Ishikawa (cell line): ENCODE results near the gene ADAM33.

Experiments used
- CEBPB ChIP-seq: IDR thresholded peaks from 2 replicates; pipeline ENCODE4 v1.6.1; 2012
- CREB1 ChIP-seq: IDR thresholded peaks from 2 replicates; pipeline ENCODE4 v1.6.1; 2012; ENCODE audit warnings: low read depth
- EGR1 ChIP-seq: IDR thresholded peaks from 2 replicates; pipeline ENCODE4 v1.6.1; 2012
- EP300 ChIP-seq: IDR thresholded peaks from 2 replicates; pipeline ENCODE4 v1.6.1; 2012; ENCODE audit warnings: borderline replicate concordance
- FOXM1 ChIP-seq: IDR thresholded peaks from 2 replicates; pipeline ENCODE4 v1.6.1; 2012; ENCODE audit warnings: low read depth, borderline replicate concordance
- NFIC ChIP-seq: IDR thresholded peaks from 2 replicates; pipeline ENCODE4 v1.6.1; 2012
- RAD21 ChIP-seq: IDR thresholded peaks from 2 replicates; pipeline ENCODE4 v1.6.1; 2012; ENCODE audit warnings: low read depth
- TAF1 ChIP-seq: IDR thresholded peaks from 2 replicates; pipeline ENCODE4 v1.6.1; 2012; ENCODE audit warnings: low read depth, mild to moderate bottlenecking
- TEAD4 ChIP-seq: IDR thresholded peaks from 2 replicates; pipeline ENCODE4 v1.6.1; 2012
- YY1 ChIP-seq: IDR thresholded peaks from 2 replicates; pipeline ENCODE4 v1.6.1; 2012; ENCODE audit warnings: low read depth
- ZBTB7A ChIP-seq: IDR thresholded peaks from 2 replicates; pipeline ENCODE4 v1.6.1; 2012; ENCODE audit warnings: low read depth
- TF ChIP-seq, protein P1 (sequence below): IDR thresholded peaks from 2 replicates; pipeline ENCODE4 v1.6.1; 2012; ENCODE audit warnings: low read depth, mild to moderate bottlenecking
- TF ChIP-seq, protein P2 (sequence below): IDR thresholded peaks from 2 replicates; pipeline ENCODE4 v1.6.1; 2012
- TF ChIP-seq, protein P3 (sequence below): IDR thresholded peaks from 2 replicates; pipeline ENCODE4 v1.6.1; 2012

DNA sequence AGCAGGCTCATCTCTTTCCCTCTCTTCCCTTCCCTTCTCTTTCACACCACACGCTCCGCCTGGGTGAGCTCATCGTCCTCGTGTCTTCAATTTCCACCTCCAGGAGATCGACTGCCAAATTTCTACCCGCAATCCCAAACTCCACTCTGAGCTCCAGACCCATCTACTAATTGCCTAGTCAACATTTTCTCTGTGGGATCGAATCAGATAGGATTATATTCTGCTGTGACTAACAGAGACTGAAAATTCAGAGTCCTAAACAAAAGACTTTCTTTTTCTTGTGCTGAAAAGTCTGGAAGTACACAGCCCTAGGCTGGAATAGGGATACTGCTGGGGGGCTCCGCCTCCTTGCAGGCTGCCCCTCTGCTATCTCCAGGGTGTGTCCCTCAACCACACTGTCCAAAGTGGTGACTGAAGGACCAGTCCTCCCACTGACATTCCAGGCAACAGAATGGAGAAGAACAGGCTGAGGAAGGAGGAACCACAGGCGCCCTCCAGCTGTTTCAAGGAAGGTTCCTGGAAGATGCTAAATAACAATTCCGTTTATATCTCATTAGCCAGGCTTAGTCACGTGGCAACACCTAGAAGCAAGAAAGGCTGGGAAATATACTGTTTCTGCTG, 45.7 kb upstream of the ADAM33 start:
- TF ChIP-seq TAF1 (no peak), EP300 (no peak), TEAD4 (no peak), RAD21 (no peak), YY1 (no peak), ZBTB7A (no peak), FOXM1 (no peak), CREB1 (no peak), CEBPB (no peak), NFIC (no peak), EGR1 (no peak)
- TF ChIP-seq, protein P1, sequence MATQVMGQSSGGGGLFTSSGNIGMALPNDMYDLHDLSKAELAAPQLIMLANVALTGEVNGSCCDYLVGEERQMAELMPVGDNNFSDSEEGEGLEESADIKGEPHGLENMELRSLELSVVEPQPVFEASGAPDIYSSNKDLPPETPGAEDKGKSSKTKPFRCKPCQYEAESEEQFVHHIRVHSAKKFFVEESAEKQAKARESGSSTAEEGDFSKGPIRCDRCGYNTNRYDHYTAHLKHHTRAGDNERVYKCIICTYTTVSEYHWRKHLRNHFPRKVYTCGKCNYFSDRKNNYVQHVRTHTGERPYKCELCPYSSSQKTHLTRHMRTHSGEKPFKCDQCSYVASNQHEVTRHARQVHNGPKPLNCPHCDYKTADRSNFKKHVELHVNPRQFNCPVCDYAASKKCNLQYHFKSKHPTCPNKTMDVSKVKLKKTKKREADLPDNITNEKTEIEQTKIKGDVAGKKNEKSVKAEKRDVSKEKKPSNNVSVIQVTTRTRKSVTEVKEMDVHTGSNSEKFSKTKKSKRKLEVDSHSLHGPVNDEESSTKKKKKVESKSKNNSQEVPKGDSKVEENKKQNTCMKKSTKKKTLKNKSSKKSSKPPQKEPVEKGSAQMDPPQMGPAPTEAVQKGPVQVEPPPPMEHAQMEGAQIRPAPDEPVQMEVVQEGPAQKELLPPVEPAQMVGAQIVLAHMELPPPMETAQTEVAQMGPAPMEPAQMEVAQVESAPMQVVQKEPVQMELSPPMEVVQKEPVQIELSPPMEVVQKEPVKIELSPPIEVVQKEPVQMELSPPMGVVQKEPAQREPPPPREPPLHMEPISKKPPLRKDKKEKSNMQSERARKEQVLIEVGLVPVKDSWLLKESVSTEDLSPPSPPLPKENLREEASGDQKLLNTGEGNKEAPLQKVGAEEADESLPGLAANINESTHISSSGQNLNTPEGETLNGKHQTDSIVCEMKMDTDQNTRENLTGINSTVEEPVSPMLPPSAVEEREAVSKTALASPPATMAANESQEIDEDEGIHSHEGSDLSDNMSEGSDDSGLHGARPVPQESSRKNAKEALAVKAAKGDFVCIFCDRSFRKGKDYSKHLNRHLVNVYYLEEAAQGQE = no peak
- TF ChIP-seq, protein P2, sequence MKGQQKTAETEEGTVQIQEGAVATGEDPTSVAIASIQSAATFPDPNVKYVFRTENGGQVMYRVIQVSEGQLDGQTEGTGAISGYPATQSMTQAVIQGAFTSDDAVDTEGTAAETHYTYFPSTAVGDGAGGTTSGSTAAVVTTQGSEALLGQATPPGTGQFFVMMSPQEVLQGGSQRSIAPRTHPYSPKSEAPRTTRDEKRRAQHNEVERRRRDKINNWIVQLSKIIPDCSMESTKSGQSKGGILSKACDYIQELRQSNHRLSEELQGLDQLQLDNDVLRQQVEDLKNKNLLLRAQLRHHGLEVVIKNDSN = peak; percentile 58
- TF ChIP-seq, protein P3, sequence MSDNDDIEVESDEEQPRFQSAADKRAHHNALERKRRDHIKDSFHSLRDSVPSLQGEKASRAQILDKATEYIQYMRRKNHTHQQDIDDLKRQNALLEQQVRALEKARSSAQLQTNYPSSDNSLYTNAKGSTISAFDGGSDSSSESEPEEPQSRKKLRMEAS = no peak
